NCI-H2196 treated with DMSO at 0.1 percent for 48 hours (cell line): ENCODE data around the gene KISS1R.
A peak's percentile ranks its signal among the peaks of the same experiment; 100 is the strongest.

Source experiments
- DNase-seq: peaks from one replicate; lab custom pipeline; 2025; ENCODE audit not compliant: unreplicated experiment; lab: John Stamatoyannopoulos, UW

Gene KISS1R

GRCh38 chr19:919199-920050, 2.3 kb downstream of the KISS1R start:
- no peak for DNase-seq

- DNase-seq: no peak
Observed at GRCh38 chr19:920051-920864, 3.1 kb downstream of the KISS1R start.

GRCh38 chr19:924553-925086, 7.5 kb downstream of the KISS1R start:
- no peak for DNase-seq

GRCh38 chr19:925087-925525, 8.0 kb downstream of the KISS1R start:
- DNase-seq: no peak

GRCh38 chr19:925526-926322, 8.6 kb downstream of the KISS1R start, which contains the start of gene ARID3A:
Gene ARID3A, plus strand, starts transcription at chr19:926035. Its CDS starts 3,494 bp downstream, at chr19:929529.
- peak; percentile 39 for DNase-seq

- DNase-seq: no peak
Observed at GRCh38 chr19:926323-926588, 9.1 kb downstream of the KISS1R start.

- DNase-seq: no peak
Observed at GRCh38 chr19:926589-927350, 9.6 kb downstream of the KISS1R start.

GRCh38 chr19:927351-927779, 10.2 kb downstream of the KISS1R start:
- DNase-seq: no peak

- no peak for DNase-seq
Observed at GRCh38 chr19:927780-928401, 10.8 kb downstream of the KISS1R start.

- no peak for DNase-seq
Observed at GRCh38 chr19:928471-929202, 11.5 kb downstream of the KISS1R start.

GRCh38 chr19:929203-929890, 12.2 kb downstream of the KISS1R start:
- no peak for DNase-seq

GRCh38 chr19:929891-930258, 12.7 kb downstream of the KISS1R start:
- no peak for DNase-seq

- no peak for DNase-seq
Observed at GRCh38 chr19:931860-932647, 14.9 kb downstream of the KISS1R start.

- no peak for DNase-seq
Observed at GRCh38 chr19:932648-933552, 15.8 kb downstream of the KISS1R start.

- DNase-seq: no peak
Observed at GRCh38 chr19:933553-933882, 16.4 kb downstream of the KISS1R start.

- DNase-seq: no peak
Observed at GRCh38 chr19:934197-934840, 17.2 kb downstream of the KISS1R start.
